ENCODE measurements around the gene DLG4.
"Not testable (repeated sequence)": the region's sequence is repeated elsewhere in the genome, so short reads cannot be mapped to it uniquely, and the experiment has no call there.

Gene DLG4

DNA sequence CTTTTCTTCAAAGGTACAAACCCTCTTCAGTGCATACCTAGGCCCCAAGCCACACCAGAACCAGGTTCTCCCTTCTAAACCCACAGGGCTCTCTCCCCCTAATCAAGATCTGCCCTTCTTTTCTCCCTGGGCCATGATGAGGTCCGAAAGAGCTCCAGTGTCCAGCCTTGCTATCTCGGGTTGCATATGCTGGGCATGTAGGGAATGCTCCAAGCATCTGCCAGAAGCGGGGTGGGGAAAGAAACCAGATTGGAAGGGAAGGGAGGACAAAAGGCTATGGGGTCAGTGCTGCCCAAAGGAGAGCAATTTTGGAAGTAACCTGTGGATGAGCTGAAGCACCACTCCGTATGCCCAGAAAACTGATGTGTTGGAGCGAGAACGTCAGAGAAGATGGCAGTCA is 29.6 kb upstream of the DLG4 start:
- no peak for DNase-seq (ENCODE audit: low read depth in 2 of 2)

DNA sequence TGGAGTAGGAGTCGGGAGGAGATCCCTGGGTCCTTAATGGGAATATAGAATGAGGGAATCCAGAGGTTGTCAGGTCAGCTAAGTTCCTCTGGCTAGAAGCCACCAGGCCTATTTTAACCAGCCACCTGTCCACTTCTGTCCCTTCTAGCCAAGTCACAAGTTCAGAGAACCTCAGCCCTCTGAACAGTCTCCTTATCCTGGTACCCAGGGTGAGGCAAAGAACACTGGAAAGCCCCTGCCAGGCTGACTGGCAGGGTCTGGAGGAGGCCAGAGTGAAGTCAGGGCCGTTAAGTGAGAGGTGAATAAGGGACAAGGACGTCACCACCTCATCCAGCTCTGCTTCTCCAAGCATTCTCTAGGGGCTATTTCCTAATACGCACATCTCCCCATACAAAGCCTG is 29.2 kb upstream of the DLG4 start:
- no peak for DNase-seq (ENCODE audit: low read depth in 2 of 2)

DNA sequence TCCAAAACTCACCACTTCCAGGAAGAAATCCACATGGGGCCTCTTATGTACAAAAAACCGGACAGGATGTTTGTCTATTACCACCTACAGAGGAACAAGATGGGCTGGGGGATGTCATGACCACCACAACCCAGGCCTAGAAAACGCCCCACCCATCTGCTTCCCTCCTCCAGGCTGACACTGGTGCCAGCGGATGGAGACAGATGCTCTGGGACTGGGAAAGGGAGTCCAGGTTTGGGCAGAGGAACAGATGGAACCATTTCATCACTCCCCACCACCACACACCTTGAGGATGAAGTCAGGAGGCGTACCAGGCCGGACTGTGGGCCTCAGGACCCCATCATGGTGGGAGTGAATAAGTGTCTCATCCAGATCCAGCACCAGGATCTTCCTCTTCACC is 27.1 kb upstream of the DLG4 start:
- DNase-seq (ENCODE audit: low read depth in 2 of 2) = no peak

DNA sequence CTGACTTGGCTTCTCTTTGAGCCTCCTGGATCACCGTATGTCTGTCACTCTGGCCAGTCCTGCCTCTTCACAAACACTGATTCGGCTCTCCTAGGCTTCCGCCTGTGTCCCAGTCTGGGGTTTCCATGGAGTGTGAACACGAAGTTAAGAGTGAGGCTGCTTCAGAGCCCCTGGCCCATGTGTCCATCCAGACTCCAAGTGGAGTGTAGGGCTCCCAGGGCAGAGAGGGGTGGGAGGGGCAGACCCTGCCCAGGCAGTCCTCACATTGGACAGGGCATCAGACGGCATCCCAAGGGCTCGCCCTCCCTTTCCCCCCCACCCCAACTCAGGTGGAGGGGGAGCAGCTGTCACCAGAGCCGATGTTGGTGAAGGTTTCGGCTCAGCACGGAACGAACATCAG is 24.2 kb upstream of the DLG4 start:
- not testable (repeated sequence) for DNase-seq (ENCODE audit: low read depth in 2 of 2)

DNA sequence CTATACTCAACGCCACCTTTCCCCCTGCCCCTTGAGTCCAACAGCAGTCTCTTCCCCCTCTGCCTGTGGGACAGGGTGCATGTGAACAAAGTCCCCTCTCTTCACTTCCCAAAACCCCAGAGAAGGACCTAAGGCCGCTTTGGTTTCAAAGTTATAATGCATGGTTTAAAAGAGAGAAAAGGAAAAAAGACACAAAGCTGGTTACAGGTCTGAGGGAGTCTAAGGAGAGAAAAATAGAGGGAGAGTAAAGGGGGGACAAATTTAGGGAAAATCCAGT is 23.8 kb upstream of the DLG4 start:
- DNase-seq (ENCODE audit: low read depth in 2 of 2) = no peak

DNA sequence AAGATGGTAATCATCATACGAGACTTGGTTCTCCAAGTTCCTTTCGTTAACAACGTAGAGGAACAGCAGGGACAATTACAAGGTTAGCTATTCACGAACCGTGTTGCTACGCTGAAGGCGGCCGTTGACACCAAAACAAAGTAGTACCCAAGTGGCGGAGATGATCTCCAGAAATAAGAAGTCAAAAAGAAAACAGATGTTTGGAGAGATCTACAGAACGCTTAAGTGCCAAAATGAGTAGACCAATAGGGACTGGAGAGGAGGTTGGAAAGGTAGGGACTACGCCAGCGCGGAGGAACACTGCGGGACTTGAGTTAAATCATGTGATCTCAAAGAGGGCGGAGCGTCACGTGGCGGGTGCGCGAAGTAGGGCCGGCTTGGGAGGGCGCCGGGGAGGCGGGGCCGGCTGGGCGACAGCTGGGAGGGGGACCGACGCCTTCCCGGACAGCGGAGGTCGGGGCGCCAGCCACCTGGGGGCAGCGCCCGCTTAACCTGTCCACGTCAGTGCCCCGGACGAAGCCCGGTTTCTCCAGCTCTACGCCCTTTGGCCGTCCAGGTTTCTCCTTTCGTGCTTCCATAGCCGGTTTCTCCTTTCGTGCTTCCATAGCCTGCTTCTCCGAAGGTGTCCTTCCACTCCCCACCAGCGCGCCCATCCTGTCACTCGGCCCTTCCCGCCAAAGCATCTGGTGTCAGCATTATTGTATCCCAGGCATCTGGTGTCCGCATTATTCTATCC is 23.2 kb upstream of the DLG4 start:
- DNase-seq (ENCODE audit: low read depth in 2 of 2) = peak; percentile 82 to 89

DNA sequence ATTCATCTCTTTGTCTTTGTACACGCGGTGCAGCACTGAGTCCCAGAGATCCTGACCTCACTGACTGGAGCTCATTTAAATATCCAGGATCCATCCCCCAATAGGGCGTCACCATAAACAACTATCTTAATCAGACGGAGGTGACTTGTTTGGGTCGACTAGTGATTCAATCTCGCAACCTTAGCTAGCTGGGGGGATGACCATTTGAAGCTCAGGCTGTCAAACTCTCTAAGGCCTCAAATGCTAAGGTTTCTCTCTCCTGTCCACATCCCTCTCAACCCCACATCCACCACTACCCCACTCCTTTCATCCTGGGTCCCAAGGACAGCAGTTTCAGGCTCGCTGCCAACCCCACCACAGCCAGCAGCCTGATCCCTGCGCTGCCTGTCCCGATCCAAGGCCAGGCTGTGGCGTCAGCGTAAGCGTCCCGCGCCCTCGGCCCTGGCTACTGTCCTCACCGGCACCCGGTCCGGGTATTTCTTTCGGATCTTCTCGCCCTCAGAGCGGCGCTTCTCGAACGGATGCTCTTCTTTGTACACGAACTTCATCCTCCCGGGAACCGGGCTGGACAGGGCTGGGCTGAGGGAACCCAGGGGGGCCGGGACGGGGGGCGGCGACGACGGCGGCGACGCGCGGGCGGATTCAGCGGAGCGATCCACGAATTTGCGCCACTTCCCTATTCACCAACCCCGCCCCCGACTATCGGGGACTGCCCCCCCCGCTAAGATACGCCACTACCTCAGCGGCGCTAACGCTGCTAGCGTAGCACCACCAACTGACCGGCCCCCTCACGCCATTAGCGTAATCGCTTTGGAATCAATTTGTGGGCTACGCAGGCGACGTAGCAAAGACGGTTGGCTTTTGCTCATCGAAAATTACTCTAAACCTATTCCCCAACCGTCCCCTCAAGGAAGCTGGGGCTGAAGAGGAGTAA is 22.4 kb upstream of the DLG4 start, which contains the start of gene GABARAP:
GABARAP (minus strand) TSS at position 667 of the 934 bp plus-strand sequence; CDS start at position 548, 119 bp downstream.
- peak; percentile 85 to 93 for DNase-seq (ENCODE audit: low read depth in 2 of 2)

DNA sequence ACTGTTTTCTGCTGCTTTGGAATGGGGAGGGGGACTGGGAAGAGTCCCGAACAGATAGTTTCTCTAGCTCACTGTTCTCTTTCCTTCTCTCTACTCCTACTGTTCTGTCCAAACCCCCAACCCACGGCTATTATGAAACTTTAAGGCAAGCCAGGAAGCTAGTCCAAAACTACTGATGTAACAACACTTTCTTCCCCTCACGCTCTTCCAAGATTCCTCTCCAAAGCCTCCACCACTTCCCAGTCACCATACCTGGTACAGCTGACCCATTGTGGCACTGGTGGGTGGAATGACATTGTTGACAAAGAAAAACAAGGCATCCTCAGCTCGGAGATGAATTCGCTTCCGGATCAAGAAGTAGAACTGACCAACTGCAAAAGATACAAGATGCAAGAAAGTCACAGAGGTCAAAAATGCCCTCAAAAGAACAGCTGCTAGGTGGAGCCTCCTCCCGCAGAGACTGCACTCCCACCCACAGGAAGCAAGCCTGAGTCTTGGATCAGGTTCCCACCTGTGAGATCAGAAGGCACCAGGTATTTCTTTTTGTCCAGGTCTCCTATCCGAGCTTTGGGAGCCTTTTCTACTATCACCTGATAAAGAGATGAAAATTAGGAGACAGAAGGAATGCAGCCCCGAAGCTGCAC is 21.6 kb upstream of the DLG4 start:
- no peak for DNase-seq (ENCODE audit: low read depth in 2 of 2)

DNA sequence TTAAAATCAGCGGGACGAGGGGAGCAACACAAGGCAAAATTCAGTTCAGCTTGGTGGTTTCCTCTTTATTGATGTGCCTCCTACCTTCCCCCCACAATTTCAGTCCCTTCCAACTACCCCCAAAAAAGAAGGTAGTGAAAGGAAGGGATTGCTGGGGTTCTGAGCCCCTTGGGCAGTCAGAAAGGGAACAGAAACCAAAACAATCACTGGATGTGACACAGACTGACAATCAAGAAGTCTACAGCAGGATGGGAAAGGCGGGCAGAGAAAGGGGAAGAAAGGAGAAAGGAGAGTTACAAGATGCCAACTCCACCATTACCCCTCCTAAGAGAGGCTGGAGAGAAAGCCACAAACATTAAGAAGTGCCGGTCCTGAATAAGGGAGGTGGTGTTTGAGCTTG is 20.7 kb upstream of the DLG4 start:
- no peak for DNase-seq (ENCODE audit: low read depth in 2 of 2)

DNA sequence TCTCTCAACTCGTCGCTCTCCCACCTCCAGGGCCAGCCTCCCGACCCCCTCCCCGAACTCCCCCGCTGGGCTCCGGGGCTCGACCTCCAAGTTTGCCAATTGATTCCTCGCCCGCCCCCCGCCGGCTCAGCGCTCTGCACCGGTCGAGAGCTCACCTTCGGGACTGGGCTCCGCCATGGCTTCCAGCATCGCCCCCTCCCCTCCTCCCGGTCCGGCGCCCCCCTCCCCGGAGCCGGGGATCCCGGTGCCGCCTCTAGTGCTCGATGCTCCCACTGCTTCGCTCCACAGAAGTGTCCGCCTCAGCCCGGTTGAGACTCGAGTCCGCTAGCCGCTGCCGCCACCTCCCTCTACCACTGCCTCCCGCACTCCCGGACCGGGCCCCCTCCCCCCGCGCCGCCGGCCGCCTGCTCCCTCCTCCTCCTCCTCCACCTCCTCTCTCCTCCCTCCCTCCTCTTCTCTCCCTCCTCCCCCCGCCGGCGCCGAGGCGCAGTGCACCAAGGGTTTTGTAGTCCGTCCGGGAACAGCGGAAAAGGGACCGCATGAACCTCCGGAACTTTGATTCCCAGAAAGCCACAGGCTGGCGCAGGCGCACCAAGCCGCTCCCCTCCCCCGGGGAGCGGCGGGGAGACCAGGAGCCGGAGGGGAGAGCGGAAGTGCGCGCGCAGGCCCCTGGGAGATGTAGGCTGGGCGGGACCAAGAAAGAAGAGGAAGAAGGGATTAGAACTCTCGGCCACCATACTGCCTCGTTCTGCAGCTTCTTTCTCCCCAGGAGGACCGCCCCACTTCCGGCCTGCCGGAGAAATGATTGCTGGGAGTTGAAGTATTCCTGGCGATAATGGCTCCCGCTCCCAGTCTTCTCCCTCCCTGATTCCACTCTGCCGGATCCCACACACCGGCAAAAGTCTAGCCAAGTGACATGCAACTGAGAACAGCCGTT is 19.7 kb upstream of the DLG4 start, which contains the start of gene PHF23:
PHF23 (minus strand) TSS at position 367 of the 937 bp plus-strand sequence; CDS start at position 189, 178 bp downstream.
- DNase-seq (ENCODE audit: low read depth in 2 of 2) = peak; percentile 95 to 97

DNA sequence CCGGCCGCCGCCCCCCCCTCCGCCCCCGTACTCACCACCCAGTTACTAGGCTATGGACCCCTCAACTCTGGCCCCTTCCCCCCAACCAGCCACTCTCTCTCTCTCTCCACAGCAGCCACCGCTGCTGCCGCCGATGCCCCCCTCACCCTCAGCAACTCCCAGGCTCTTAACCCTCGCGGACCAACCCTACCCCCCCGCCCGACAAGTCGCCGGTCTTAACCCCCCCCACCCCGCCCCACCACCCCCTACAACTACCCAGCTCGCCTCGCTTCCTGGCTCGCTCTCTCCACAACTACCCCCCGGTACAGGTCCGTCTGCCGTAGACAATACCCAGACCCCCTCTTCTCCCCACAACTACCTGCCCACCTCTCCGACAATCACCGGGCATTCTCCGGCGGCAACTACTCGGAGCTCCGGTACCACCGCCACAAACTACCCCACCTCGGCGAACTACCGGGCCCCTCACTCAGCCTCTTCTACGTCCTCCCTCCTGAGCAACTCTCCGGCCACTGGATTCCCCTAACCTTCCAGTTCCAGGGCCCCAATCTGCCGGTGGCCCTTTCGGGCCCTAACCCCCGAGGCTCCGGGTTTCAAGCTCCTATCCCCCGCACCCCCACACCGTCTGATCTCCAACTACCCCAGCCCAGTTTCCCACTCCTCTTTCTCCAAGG is 18.9 kb upstream of the DLG4 start:
- DNase-seq (ENCODE audit: low read depth in 2 of 2) = no peak

DNA sequence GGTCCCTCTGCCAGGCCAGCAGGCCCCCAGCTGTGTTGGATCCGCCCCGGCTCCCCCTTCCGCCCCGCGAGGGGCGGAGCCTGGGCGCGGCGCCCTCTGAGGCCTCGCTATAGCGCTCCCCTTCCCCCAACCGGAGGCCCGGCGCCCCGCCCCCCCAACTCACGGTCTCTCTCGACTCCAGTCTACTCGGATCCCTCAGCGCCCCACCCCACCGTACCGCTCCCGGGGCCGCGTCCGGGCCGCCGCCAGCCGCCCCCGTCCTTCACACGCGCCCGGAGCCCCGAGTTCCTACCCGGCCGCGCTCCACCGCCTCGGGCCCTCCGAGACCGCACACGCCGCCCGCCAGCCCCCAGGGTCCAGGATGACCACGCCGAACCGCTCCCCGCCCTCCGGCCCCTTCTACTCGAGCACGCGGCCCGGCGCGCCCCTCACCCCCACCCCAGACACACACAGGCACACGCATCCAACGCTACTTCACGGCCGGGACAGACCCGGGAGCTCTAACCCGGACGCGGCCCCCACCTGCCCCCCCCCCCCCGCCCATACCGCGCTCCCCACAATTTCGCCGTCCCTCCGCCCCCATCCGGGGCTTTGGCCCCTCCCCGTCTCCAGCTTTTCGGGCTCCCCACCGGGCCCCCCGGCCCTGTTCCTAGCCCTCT is 18.3 kb upstream of the DLG4 start:
- peak; percentile 81 to 90 for DNase-seq (ENCODE audit: low read depth in 2 of 2)

DNA sequence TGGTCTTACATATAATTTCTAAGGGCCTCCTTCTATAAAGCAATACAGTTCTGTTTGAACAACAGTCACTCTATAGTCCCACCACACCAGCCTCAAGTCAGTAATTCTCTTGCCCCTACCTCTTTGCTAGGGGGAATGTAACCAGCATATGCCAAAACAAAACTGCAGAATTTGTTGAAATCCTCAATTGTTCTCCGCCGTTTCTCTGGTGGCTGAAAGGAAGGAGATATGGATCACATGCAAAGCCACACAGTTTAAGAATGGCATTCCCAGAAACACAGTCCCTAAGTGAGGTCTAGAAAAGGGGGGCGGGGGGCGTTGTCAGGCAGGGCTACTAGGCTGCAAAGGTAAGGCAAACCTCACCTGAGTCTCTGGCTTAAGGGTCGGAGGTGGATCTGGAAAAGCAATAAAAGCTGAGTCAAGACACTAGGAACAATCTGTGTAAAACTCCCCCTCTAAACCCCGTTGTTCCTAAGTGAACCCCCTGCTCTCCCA is 17.7 kb upstream of the DLG4 start:
- no peak for DNase-seq (ENCODE audit: low read depth in 2 of 2)

DNA sequence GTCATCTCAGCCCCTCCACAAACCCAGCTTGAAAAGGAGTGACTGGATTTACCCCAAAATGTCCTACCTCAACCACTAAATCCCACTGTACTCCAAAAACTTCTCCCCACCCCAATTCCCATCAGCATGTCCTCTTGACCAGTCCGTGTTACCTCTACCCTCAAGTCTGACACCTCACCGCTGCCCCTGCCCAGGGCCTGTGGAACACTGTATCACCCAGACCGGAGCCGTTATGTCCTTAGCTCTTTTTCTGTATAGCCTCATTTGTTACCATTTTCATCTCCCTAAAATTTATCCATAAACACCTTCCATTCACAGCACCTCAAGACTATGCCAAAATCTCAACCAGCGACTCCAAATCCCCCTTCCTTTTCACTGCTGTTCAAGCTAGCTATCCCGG is 17.2 kb upstream of the DLG4 start:
- DNase-seq (ENCODE audit: low read depth in 2 of 2) = no peak

DNA sequence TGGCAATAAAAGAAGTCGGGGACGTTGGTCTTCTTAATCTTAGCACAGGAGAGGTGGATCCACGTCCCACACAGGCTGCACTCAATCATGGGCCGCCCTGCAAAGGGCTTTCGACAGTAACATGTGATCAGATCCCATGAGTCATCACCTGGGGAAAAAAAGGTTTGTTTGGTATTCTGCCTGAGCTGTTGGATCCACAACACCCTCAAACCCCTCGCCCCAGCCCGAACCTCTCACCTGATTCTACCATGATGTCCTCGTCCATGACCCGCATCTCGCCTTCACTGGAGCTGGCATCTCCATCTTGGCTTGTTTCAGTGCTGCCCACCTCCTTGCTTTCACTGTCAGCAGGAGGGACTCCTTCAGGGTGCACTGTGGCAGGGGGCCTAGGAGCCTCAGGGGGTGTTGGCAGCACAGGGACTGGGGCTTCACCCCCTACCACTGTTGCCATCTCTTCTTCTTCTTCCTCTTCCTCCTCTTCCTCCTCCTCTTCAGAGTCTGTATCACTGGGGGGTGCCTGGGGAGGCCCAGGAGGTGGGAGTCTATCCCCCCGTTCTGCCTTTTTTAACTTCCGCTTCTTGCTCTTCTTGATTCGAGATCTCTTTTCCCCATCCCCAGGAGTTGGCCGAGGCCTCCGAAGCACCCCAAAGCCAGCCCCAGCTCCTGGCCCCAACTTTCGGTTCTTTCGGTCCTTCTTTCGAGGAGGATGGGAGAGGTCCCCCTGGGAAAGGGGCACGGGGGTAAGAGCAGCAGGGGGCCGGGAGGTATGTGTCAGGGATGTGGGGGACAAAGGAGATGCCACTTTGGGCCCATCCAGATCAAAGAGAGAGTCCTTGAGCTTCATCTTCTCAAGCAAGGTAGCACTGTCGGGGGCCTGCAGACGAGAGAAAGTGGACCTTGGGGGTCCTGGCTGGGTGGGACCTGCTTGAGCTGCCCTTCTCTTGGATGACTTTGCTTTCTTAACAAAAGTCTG is 16.3 kb upstream of the DLG4 start:
- no peak for DNase-seq (ENCODE audit: low read depth in 2 of 2)

DNA sequence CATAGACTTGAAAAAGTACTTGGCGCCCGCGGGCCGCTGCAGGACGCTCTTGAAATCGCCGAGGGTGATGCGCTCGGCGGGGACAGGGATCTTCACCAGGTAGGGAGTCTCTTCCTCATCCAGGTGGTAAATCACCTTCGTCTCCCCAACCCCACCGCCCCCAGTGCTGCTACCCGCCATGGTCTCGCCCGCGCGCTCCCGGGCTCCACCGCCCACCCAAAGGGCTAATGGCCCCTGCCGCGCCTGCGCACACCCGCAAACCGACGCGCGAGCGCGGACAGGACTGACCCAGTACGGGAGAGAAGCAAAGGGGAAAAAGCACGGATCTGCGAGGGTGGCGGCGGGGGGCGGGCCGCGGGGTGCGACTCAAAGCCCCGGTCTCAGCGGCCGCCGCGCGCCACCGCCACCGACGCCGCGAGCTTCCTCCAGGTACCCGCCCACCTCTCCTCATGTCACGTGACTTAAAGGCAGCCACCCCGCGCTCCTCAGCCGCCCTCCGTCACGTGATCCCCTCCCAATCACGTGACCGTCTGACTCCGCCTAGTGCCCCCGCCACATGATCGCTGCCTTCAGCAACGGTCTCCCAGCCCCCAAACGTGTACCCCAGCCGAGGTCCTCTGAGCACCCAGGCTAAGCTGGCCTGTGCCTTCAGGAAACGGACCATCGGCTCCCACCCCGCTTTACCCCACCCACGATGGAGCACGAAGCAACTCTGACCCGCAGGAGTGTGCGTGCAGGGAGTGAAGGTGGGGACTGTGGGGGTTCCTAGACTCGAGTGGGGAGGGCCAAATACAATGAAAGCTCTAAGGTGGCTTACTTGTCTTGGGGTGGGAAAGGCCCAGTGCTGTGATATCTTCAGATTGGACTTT is 14.7 kb upstream of the DLG4 start, which contains the start of gene DVL2:
DVL2 (minus strand) TSS at position 435 of the 869 bp plus-strand sequence; CDS start at position 180, 255 bp downstream.
- DNase-seq (ENCODE audit: low read depth in 2 of 2) = peak; percentile 90 to 94

DNA sequence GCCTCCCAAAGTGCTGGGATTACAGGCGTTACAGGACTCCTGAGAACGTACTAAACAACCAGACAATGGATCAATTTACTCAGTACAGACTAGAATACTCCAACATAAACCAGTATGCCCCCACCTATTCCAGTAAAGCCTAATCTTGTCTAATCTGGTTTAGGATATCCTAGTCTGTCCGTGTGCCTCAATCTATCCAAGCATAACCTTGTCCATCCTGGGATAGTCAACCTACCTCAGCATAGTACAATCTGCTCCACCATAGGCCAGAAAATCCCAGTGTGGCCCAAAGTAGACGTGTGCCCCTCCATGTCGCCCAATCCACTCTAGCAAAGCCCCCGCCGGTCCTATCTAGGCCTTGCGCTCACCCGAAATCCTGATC is 14.1 kb upstream of the DLG4 start:
- DNase-seq (ENCODE audit: low read depth in 2 of 2) = no peak

DNA sequence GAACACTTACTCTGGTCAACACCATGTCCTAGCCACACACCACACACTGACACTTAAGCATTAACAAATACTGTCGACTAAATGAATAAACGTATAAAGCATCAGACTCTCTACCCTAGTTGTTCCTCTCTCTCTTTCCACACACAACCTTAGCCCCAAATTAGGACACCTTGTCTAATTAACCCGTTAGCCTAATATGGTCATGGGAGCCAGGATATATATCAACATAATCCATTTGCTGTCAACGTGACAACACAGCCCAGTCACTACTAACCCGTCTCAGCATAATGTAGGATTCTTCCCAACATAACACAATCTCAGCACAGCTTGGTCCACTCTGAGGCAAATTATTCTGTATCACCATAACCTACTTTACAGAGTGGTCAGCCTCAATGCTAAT is 12.5 kb upstream of the DLG4 start:
- DNase-seq (ENCODE audit: low read depth in 2 of 2) = no peak

Data from stimulated activated CD8-positive, alpha-beta memory T cell treated with anti-CD3 and anti-CD28 coated beads, Interleukin-2, amount 100 ng/mL, for 48 hours (primary cell).